WTC11 (cell line): ENCODE data around the gene CIAPIN1. TPM values are rescaled to one million over a fixed set of nuclear protein-coding genes. Genes with fewer than 3 reads are reported as not detected.
A peak's percentile ranks its signal among the peaks of the same experiment; 100 is the strongest.

ENCODE experiments used
- ATAC-seq: fragments of 200-7000 bp; cut with Tn5 transposase; 2 replicates; pipeline ENCODE4 v1.10.0; 2021; ENCODE audit warnings: mild to moderate bottlenecking, moderate library complexity
- CTCF ChIA-PET: fragments of 300-600 bp; sonication (Branson Sonifier 250); formaldehyde crosslinking; loops from one replicate; lab custom pipeline; 2021; ENCODE audit warnings: antibody characterized with exemption; lab: Charles Lee
- POLR2A ChIA-PET: fragments of 350-600 bp; sonication (Branson Sonifier 250); formaldehyde crosslinking; loops from one replicate; lab custom pipeline; 2021; ENCODE audit warnings: antibody characterized with exemption; lab: Charles Lee
- DNase-seq: peaks from one replicate; pipeline ENCODE4 v3.0.0; 2021; ENCODE audit warnings: low spot score
- H3K27ac Mint-ChIP-seq: 2 replicates; pipeline ENCODE4 v1.8.0; 2021; ENCODE audit warnings: mixed read lengths
- H3K27me3 Mint-ChIP-seq: 2 replicates; pipeline ENCODE4 v1.8.0; 2021; ENCODE audit warnings: low read depth, mild to moderate bottlenecking, moderate library complexity, mixed read lengths
- H3K36me3 Mint-ChIP-seq: 2 replicates; pipeline ENCODE4 v1.8.0; 2021; ENCODE audit warnings: mixed read lengths
- H3K4me1 Mint-ChIP-seq: 2 replicates; pipeline ENCODE4 v1.8.0; 2022; ENCODE audit warnings: mixed read lengths
- H3K4me3 Mint-ChIP-seq: 2 replicates; pipeline ENCODE4 v1.8.0; 2021; ENCODE audit warnings: mild to moderate bottlenecking, moderate library complexity, mixed read lengths
- H3K9me3 Mint-ChIP-seq: 2 replicates; pipeline ENCODE4 v1.8.0; 2021; ENCODE audit warnings: mixed read lengths
- AR ChIP-seq: fragments of 250-450 bp; sonication (Bioruptor Pico); IDR thresholded peaks from 2 replicates; pipeline ENCODE4 v1.9.0; 2021; ENCODE audit warnings: mild to moderate bottlenecking
- ARID4B ChIP-seq: sonication (generic); formaldehyde crosslinking; IDR thresholded peaks from 2 replicates; pipeline ENCODE4 v1.8.0; 2023; ENCODE audit warnings: missing genetic modification reagents, mild to moderate bottlenecking, borderline replicate concordance
- ATF1 ChIP-seq: sonication (generic); formaldehyde crosslinking; IDR thresholded peaks from 2 replicates; pipeline ENCODE4 v1.8.1; 2023; ENCODE audit warnings: mild to moderate bottlenecking, moderate library complexity, missing genetic modification reagents
- CBFB ChIP-seq: sonication (generic); formaldehyde crosslinking; IDR thresholded peaks from 2 replicates; pipeline ENCODE4 v1.8.1; 2022; ENCODE audit warnings: mild to moderate bottlenecking, low read depth, missing genetic modification reagents
- E2F5 ChIP-seq: sonication (generic); formaldehyde crosslinking; IDR thresholded peaks from 2 replicates; pipeline ENCODE4 v1.8.1; 2022; ENCODE audit warnings: mild to moderate bottlenecking, moderate library complexity, missing genetic modification reagents
- FOXJ3 ChIP-seq: sonication (generic); formaldehyde crosslinking; IDR thresholded peaks from 2 replicates; pipeline ENCODE4 v1.9.0; 2021; ENCODE audit warnings: missing genetic modification reagents, mild to moderate bottlenecking, borderline replicate concordance
- FOXK1 ChIP-seq: sonication (generic); formaldehyde crosslinking; IDR thresholded peaks from 2 replicates; pipeline ENCODE4 v1.8.0; 2022; ENCODE audit warnings: mild to moderate bottlenecking, moderate library complexity, missing genetic modification reagents
- GTF2I ChIP-seq: fragments of 250-450 bp; sonication (Bioruptor Pico); conservative IDR thresholded peaks from 2 replicates; pipeline ENCODE4 v1.4.0; 2021; ENCODE audit warnings: mild to moderate bottlenecking
- NFYB ChIP-seq: sonication (generic); formaldehyde crosslinking; conservative IDR thresholded peaks from 2 replicates; pipeline ENCODE4 v1.8.0; 2022; ENCODE audit warnings: low read depth, missing genetic modification reagents
- NR3C1 ChIP-seq: sonication (generic); formaldehyde crosslinking; conservative IDR thresholded peaks from 2 replicates; pipeline ENCODE4 v1.8.1; 2023; ENCODE audit warnings: low read depth, mild to moderate bottlenecking, missing genetic modification reagents
- TCF7 ChIP-seq: sonication (generic); formaldehyde crosslinking; IDR thresholded peaks from 2 replicates; pipeline ENCODE4 v1.8.0; 2022; ENCODE audit warnings: mild to moderate bottlenecking, low read depth, missing genetic modification reagents, moderate library complexity
- TEAD4 ChIP-seq: sonication (generic); formaldehyde crosslinking; IDR thresholded peaks from 2 replicates; pipeline ENCODE4 v1.8.0; 2022; ENCODE audit warnings: mild to moderate bottlenecking, missing genetic modification reagents
- ZNF219 ChIP-seq: sonication (generic); formaldehyde crosslinking; IDR thresholded peaks from 2 replicates; pipeline ENCODE4 v1.8.0; 2023; ENCODE audit warnings: missing genetic modification reagents, mild to moderate bottlenecking, borderline replicate concordance
- total RNA-seq: library from RNA; stranded (reverse); gene quantifications from 3 replicates; pipeline ENCODE4 v1.2.3, GENCODE V29; 2021
- TF ChIP-seq, protein P1 (sequence below): sonication (generic); formaldehyde crosslinking; IDR thresholded peaks from 2 replicates; pipeline ENCODE4 v1.8.1; 2023; ENCODE audit warnings: mild to moderate bottlenecking, missing genetic modification reagents, borderline replicate concordance
- TF ChIP-seq, protein P2 (sequence below): sonication (generic); formaldehyde crosslinking; IDR thresholded peaks from 2 replicates; pipeline ENCODE4 v1.8.1; 2022; ENCODE audit warnings: mild to moderate bottlenecking, missing genetic modification reagents, moderate library complexity, borderline replicate concordance
- TF ChIP-seq, protein P3 (sequence below): sonication (generic); formaldehyde crosslinking; IDR thresholded peaks from 2 replicates; pipeline ENCODE4 v1.8.0; 2023; ENCODE audit warnings: mild to moderate bottlenecking, missing genetic modification reagents

CIAPIN1 gene
- total RNA-seq, 1 experiment from 2014 or later: 87.9 TPM

DNA sequence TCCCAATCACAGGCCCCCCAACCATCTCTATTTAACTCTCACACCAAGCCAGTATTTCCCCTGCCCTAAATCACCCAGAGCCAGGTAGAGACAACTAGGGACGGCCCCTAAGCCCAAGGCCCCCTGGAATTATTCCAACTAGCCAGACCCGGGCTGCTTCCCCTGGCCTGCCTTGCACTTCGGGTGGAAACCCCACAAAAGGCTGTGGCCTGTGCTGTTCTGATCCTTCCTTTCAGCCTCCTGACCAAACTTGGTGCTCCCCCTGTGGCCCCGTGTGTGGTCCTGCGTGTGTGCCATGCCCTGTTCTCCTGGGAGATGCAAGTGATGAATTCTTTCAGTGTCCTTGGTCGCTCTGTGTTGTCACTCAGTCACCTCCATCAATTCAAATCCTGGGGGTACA, 27.7 kb downstream of the CIAPIN1 start (continued):
- TF ChIP-seq, protein P1, sequence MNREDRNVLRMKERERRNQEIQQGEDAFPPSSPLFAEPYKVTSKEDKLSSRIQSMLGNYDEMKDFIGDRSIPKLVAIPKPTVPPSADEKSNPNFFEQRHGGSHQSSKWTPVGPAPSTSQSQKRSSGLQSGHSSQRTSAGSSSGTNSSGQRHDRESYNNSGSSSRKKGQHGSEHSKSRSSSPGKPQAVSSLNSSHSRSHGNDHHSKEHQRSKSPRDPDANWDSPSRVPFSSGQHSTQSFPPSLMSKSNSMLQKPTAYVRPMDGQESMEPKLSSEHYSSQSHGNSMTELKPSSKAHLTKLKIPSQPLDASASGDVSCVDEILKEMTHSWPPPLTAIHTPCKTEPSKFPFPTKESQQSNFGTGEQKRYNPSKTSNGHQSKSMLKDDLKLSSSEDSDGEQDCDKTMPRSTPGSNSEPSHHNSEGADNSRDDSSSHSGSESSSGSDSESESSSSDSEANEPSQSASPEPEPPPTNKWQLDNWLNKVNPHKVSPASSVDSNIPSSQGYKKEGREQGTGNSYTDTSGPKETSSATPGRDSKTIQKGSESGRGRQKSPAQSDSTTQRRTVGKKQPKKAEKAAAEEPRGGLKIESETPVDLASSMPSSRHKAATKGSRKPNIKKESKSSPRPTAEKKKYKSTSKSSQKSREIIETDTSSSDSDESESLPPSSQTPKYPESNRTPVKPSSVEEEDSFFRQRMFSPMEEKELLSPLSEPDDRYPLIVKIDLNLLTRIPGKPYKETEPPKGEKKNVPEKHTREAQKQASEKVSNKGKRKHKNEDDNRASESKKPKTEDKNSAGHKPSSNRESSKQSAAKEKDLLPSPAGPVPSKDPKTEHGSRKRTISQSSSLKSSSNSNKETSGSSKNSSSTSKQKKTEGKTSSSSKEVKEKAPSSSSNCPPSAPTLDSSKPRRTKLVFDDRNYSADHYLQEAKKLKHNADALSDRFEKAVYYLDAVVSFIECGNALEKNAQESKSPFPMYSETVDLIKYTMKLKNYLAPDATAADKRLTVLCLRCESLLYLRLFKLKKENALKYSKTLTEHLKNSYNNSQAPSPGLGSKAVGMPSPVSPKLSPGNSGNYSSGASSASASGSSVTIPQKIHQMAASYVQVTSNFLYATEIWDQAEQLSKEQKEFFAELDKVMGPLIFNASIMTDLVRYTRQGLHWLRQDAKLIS (CRISPR knock-in tag): no peak
- TF ChIP-seq CBFB (CRISPR knock-in tag) (no peak), ATF1 (no peak), AR (CRISPR knock-in tag) (no peak), ZNF219 (CRISPR knock-in tag) (no peak), TEAD4 (CRISPR knock-in tag) (no peak), GTF2I (no peak)
- TF ChIP-seq, protein P2, sequence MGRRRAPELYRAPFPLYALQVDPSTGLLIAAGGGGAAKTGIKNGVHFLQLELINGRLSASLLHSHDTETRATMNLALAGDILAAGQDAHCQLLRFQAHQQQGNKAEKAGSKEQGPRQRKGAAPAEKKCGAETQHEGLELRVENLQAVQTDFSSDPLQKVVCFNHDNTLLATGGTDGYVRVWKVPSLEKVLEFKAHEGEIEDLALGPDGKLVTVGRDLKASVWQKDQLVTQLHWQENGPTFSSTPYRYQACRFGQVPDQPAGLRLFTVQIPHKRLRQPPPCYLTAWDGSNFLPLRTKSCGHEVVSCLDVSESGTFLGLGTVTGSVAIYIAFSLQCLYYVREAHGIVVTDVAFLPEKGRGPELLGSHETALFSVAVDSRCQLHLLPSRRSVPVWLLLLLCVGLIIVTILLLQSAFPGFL (CRISPR knock-in tag): no peak

DNA sequence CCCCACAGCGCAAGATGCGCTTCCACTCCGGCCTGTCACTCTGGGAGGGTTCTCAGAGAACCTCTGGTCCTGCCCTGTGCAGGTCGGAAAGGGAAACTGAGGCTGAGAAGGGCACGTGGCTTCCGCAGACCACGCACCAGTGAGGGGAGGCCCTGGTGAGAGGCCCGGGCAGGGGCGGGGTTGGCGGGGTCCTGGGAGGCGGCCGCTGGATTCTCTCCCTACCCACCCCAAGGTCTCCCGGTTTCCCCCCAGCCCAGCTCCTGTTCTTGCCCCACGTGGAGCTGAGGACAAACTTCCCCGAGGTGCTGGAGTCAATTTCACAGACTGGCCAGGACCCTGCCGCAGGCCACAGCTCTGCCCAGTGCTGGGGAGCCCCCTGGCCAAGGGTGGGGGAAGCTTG, 31.1 kb downstream of the CIAPIN1 start:
- 0 out of 2 replicates have a peak, but pooled peaks have one; percentile 36 for TF ChIP-seq TCF7 (CRISPR knock-in tag)
- TF ChIP-seq NFYB (CRISPR knock-in tag): no peak
- TF ChIP-seq E2F5 (CRISPR knock-in tag): no peak
- TF ChIP-seq, all 79 proteins: peak for 1
- H3K4me3 Mint-ChIP-seq: no peak overlapping the region
- no peaks in the 10 kb centered on the region for H3K27me3 Mint-ChIP-seq
- H3K9me3 Mint-ChIP-seq: no peaks in the 10 kb centered on the region
- POLR2A ChIA-PET: interaction anchor here (0.7 to 2.1 kb wide), 4 partner anchors 12 to 115 kb away, joined by 3 to 12 read pairs (median 4); partner anchors contain the start of gene CCL17
- peaks cover 27% of the 10 kb centered on the region for H3K4me1 Mint-ChIP-seq
- CTCF ChIA-PET: interaction anchor here (0.7 to 4.3 kb wide), 28 partner anchors 10 to 323 kb away, joined by 3 to 259 read pairs (median 8); partner anchors contain the start of genes CCL17, CIAPIN1, COQ9 and CPNE2
- no peak overlapping the region for H3K27ac Mint-ChIP-seq
- no peaks in the 10 kb centered on the region for H3K36me3 Mint-ChIP-seq
- ATAC-seq (no peak), DNase-seq (no peak)

GRCh38 chr16:57413733-57414132, 33.5 kb downstream of the CIAPIN1 start:
- ChIA-PET CTCF (no interaction called here), POLR2A (no interaction called here)
- H3K4me1 Mint-ChIP-seq: peaks cover 21% of the 10 kb centered on the region
- DNase-seq (no peak), ATAC-seq (no peak)
- no peaks in the 10 kb centered on the region for H3K9me3 Mint-ChIP-seq
- no peaks in the 10 kb centered on the region for H3K36me3 Mint-ChIP-seq
- no peak overlapping the region for H3K4me3 Mint-ChIP-seq
- H3K27me3 Mint-ChIP-seq: no peaks in the 10 kb centered on the region
- H3K27ac Mint-ChIP-seq: no peak overlapping the region
- TF ChIP-seq FOXJ3 (no peak), ARID4B (no peak), NR3C1 (CRISPR knock-in tag) (no peak), FOXK1 (CRISPR knock-in tag) (no peak)
- TF ChIP-seq, protein P3, sequence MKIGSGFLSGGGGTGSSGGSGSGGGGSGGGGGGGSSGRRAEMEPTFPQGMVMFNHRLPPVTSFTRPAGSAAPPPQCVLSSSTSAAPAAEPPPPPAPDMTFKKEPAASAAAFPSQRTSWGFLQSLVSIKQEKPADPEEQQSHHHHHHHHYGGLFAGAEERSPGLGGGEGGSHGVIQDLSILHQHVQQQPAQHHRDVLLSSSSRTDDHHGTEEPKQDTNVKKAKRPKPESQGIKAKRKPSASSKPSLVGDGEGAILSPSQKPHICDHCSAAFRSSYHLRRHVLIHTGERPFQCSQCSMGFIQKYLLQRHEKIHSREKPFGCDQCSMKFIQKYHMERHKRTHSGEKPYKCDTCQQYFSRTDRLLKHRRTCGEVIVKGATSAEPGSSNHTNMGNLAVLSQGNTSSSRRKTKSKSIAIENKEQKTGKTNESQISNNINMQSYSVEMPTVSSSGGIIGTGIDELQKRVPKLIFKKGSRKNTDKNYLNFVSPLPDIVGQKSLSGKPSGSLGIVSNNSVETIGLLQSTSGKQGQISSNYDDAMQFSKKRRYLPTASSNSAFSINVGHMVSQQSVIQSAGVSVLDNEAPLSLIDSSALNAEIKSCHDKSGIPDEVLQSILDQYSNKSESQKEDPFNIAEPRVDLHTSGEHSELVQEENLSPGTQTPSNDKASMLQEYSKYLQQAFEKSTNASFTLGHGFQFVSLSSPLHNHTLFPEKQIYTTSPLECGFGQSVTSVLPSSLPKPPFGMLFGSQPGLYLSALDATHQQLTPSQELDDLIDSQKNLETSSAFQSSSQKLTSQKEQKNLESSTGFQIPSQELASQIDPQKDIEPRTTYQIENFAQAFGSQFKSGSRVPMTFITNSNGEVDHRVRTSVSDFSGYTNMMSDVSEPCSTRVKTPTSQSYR (CRISPR knock-in tag): no peak
